HEK293T (cell line): ENCODE data around the gene SLX4IP.

ENCODE experiments used
- CTCF ChIA-PET: fragments of 350-600 bp; formaldehyde crosslinking; extraction: SDS; loops from one replicate; lab custom pipeline; 2021; ENCODE audit warnings: antibody characterized with exemption, inconsistent platforms; lab: Yijun Ruan, JAX
- POLR2A ChIA-PET: fragments of 350-600 bp; formaldehyde crosslinking; extraction: SDS; loops from one replicate; lab custom pipeline; 2020; ENCODE audit warnings: antibody characterized with exemption, inconsistent platforms; lab: Yijun Ruan, JAX
- DNase-seq: peaks from one replicate; pipeline ENCODE4 v3.0.0; 2012; ENCODE audit warnings: mixed read lengths; ENCODE audit errors: extremely low spot score
- ARNT ChIP-seq: fragments of 450-650 bp; IDR thresholded peaks from 2 replicates; pipeline ENCODE4 v1.6.1; 2017; ENCODE audit warnings: mild to moderate bottlenecking
- BHLHE40 ChIP-seq: fragments of 450-650 bp; IDR thresholded peaks from 2 replicates; pipeline ENCODE4 v1.6.1; 2016; ENCODE audit warnings: mild to moderate bottlenecking, moderate library complexity, borderline replicate concordance
- CTBP1 ChIP-seq: fragments of 450-650 bp; IDR thresholded peaks from 2 replicates; pipeline ENCODE4 v1.6.1; 2016; ENCODE audit warnings: borderline replicate concordance
- ELF4 ChIP-seq: fragments of 450-650 bp; IDR thresholded peaks from 2 replicates; pipeline ENCODE4 v1.6.1; 2017; ENCODE audit warnings: antibody characterized with exemption
- FOXA1 ChIP-seq: fragments of 450-650 bp; IDR thresholded peaks from 2 replicates; pipeline ENCODE4 v1.6.1; 2016; ENCODE audit warnings: mild to moderate bottlenecking
- FOXK2 ChIP-seq: fragments of 450-650 bp; IDR thresholded peaks from 2 replicates; pipeline ENCODE4 v1.6.1; 2016; ENCODE audit warnings: mild to moderate bottlenecking
- FOXM1 ChIP-seq: fragments of 450-650 bp; IDR thresholded peaks from 2 replicates; pipeline ENCODE4 v1.6.1; 2017; ENCODE audit warnings: mild to moderate bottlenecking, borderline replicate concordance
- HDGF ChIP-seq: fragments of 450-650 bp; IDR thresholded peaks from 2 replicates; pipeline ENCODE4 v1.6.1; 2017; ENCODE audit warnings: antibody characterized with exemption, borderline replicate concordance
- L3MBTL2 ChIP-seq: fragments of 450-650 bp; conservative IDR thresholded peaks from 2 replicates; pipeline ENCODE4 v1.6.1; 2016; ENCODE audit warnings: mild to moderate bottlenecking
- LEF1 ChIP-seq: fragments of 450-650 bp; IDR thresholded peaks from 2 replicates; pipeline ENCODE4 v1.6.1; 2017; ENCODE audit warnings: mild to moderate bottlenecking, borderline replicate concordance
- NFRKB ChIP-seq: fragments of 450-650 bp; IDR thresholded peaks from 2 replicates; pipeline ENCODE4 v1.6.1; 2016; ENCODE audit warnings: mild to moderate bottlenecking, moderate library complexity
- SP1 ChIP-seq: fragments of 450-650 bp; IDR thresholded peaks from 2 replicates; pipeline ENCODE4 v1.6.1; 2017
- SUZ12 ChIP-seq: fragments of 450-650 bp; IDR thresholded peaks from 2 replicates; pipeline ENCODE4 v1.6.1; 2016; ENCODE audit warnings: mild to moderate bottlenecking
- TARDBP ChIP-seq: fragments of 450-650 bp; IDR thresholded peaks from 2 replicates; pipeline ENCODE4 v1.6.1; 2016
- ZNF384 ChIP-seq: fragments of 450-650 bp; IDR thresholded peaks from 2 replicates; pipeline ENCODE4 v1.6.1; 2016
- TF ChIP-seq, protein P1 (sequence below): fragments of 450-650 bp; IDR thresholded peaks from 2 replicates; pipeline ENCODE4 v1.6.1; 2016

The SLX4IP gene

DNA sequence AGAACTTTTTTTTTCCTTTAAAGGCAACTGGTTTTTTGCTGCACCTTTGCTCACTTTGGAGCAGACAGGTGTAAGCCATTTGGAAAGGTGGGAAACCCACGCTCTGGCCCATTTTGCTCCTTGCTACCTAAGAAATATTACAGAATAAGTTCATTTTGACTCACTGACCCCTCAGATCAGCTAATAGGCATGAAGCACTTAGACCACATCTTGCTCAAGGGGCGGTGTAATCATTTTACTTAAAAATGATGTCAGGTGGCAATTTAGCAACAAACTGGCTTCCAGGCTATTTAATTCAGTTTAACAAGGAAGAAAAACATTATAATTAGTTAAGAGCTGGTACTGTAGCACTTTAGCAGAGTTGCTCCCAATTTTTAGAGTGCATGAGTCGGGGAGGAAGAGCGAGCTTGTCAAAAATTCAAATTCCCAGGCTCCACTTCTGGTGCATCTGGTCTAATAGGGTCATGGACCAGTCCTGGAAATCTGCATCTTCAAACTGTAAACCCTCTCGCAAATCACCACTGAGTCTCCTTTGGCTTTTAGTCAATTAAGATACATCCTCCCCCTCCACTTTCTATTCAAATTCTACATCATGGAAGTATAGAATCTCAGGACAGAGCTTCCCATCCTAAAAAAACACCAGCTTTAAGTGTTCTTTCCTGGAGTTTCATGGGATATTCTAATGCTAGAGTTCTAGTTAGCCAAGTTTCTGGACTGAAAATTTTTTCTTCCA, 200.5 kb downstream of the SLX4IP start:
- no peak for DNase-seq
- POLR2A ChIA-PET, result no interaction called here
- TF ChIP-seq SP1 (no peak), L3MBTL2 (no peak), TARDBP (no peak), FOXK2 (no peak), FOXM1 (no peak), ZNF384 (no peak), FOXA1 (no peak), HDGF (no peak), CTBP1 (no peak), SUZ12 (no peak), LEF1 (no peak), ARNT (no peak), NFRKB (no peak), ELF4 (no peak), BHLHE40 (no peak)
- TF ChIP-seq, protein P1, sequence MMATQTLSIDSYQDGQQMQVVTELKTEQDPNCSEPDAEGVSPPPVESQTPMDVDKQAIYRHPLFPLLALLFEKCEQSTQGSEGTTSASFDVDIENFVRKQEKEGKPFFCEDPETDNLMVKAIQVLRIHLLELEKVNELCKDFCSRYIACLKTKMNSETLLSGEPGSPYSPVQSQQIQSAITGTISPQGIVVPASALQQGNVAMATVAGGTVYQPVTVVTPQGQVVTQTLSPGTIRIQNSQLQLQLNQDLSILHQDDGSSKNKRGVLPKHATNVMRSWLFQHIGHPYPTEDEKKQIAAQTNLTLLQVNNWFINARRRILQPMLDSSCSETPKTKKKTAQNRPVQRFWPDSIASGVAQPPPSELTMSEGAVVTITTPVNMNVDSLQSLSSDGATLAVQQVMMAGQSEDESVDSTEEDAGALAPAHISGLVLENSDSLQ, result no peak
- CTCF ChIA-PET, result interaction anchor here (1.0 kb wide), 1 partner anchor 83 kb away, joined by 3 read pairs; no protein-coding TSS in a partner anchor

DNA sequence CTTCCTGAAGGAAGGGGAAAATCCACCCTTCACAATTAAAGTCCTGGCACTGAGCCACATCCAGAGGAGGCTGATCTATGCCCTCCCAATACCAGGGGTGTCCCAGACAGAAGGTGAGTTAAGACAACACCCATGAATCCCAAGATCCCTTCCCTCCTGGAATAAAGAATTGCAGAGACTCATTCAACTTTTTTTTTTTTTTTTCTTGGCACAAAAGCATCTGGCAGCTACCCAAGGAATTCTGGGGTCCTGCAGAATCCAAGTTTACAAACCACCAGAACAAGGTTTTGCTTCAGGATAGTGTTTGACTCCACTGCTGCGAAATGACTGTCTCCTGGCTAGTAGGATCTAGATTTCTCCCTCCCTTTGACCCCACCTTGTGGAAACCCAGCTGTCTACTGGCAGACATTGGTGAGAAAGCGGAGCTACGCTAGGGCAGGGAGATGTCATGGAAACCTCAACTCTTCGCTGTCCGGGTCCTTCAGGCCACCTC, 201.3 kb downstream of the SLX4IP start:
- no peak for DNase-seq
- POLR2A ChIA-PET, result no interaction called here
- CTCF ChIA-PET, result interaction anchor here (1.0 kb wide), 1 partner anchor 83 kb away, joined by 3 read pairs; no protein-coding TSS in a partner anchor
- TF ChIP-seq FOXA1, result no peak
- no peak for TF ChIP-seq FOXM1
- no peak for TF ChIP-seq ARNT
- no peak for TF ChIP-seq ZNF384

DNA sequence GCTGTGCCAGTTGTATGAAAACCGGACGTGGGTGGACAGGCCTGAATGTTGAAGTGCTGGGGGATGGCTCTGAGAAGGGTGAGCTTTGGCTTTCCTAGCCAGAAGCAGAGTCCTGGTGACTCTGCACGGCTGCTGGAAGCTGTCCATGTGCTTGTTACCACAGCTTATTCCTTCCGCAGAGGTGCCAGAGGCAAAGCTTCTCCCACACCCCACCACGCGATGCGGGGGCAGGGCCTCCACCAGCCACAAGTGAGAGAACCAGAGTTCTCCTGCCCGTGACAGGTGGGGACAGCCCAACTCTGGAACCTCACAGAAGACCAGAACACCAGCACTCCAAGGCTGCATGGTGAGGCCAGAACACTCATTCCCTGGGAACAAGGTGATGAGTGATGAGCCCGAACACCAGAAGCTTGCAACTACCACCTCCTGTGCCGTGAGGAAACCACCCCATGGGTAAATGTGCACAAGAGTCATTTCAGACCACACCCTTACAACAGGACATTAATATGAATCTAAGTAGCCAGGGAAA, 202.0 kb downstream of the SLX4IP start:
- CTCF ChIA-PET, result no interaction called here
- no peak for DNase-seq
- POLR2A ChIA-PET, result no interaction called here

DNA sequence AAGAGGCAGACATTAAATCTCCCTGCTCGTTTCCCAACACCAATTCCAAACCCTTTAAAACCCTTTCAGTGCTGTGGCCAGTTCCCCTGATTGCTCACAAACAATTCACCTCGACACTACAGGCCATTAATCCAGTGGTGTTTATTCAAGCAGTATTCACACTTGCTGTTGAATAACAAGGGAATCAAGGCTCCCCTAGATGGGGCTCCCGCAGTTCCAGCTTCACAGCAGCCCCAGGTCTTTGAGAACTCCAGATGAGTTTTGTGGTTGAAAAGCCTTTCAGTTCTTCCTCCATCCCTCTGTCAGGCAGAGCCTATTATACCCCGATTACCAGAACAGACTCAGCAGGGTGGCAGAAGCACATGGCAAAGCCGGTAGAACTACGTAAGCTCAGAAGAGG, 202.5 kb downstream of the SLX4IP start:
- ChIA-PET CTCF (no interaction called here), POLR2A (no interaction called here)
- DNase-seq, result no peak
- TF ChIP-seq NFRKB (no peak), SUZ12 (no peak), BHLHE40 (no peak), FOXK2 (no peak), ELF4 (no peak), CTBP1 (no peak), FOXM1 (no peak), TARDBP (no peak), ZNF384 (no peak), L3MBTL2 (no peak), FOXA1 (no peak), ARNT (no peak), HDGF (no peak), SP1 (no peak), LEF1 (no peak)
- TF ChIP-seq, protein P1, result no peak

More for the DNA sequence above, 202.0 kb downstream of the SLX4IP start:
- TF ChIP-seq ARNT (no peak), FOXA1 (no peak), L3MBTL2 (no peak), LEF1 (no peak)

DNA sequence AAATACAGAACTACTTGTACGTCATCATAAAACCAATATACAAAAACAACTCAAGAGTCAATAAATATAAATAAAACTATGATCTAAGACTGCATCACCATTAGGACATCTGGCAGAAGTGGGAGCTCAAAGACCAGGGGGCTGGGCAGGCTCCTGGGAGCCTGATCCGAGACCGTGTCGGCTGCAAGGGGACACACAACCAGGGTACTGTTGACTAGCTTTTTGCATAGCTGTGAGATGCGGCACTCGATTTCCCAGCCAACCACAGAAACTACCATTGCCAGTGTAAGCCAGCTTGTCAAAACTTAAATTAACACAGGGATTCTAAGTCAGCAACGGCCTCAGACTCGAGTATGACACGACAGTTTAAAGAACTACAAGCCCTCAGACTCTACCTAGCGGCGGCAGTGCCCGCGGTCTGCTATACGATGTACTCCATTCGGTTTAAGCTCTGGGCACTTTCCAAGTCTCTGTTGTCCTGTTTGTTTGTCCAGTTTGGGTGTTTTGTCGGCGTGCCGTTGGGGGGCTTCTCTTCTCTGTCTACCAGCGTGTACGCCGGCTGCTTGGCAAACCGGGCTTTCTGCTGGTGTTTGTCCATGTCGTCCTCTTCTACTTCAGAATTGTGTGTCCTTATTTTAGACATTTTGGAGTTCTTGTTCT, 204.1 kb downstream of the SLX4IP start:
- no peak for DNase-seq
- ChIA-PET CTCF (no interaction called here), POLR2A (no interaction called here)
- TF ChIP-seq FOXA1 (no peak), TARDBP (no peak)

DNA sequence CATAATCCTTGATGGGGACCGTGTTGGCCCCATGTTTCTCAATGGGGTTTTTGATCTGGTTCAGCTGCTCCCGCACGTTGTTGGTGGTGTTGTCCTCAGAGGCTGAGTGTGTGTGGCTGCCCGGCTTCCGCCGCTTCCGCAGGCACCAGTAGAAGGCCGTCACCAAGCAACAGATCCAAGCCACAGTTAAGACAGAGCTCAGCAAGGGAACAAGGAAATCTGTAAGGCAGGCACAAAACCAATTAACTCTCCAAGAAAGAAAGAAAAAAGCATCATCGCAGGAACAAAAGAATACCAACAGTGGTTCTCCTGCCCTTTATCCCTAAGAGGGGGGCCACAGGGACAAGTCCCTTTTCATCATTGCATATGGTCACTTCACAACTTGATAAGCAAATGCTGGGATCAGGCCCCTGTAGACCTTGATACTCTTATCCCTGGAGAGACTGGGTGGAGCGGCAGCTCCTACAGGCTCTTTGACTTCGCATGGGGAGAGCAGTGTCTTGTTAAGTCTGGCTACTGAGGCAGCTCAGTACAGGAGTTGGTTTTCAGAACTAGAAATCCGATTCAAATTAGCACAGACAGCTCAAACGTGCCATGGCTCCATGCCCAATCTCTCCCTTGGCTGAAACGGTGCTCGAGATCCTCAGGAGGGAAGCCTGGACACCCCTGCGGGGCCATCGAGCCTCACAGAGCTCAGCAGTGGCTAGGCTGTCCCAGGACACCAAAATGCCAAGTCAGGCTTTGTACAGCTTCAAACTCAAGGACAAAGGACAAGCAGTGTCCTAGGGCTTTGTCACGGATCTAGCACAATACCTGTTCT, 204.8 kb downstream of the SLX4IP start:
- DNase-seq, result no peak
- TF ChIP-seq ZNF384, result no peak
- POLR2A ChIA-PET, result no interaction called here
- CTCF ChIA-PET, result no interaction called here
